NCI-H1092 (cell line): ENCODE data around the gene UTF1.
"Not testable (repeated sequence)": the region's sequence is repeated elsewhere in the genome, so short reads cannot be mapped to it uniquely, and the experiment has no call there.

Experiments used
- DNase-seq: peaks from one replicate; lab custom pipeline; 2025; lab: John Stamatoyannopoulos, UW

Gene UTF1

GRCh38 chr10:133209641-133210040 lies 20.4 kb upstream of the UTF1 start:
- DNase-seq: no peak

DNA sequence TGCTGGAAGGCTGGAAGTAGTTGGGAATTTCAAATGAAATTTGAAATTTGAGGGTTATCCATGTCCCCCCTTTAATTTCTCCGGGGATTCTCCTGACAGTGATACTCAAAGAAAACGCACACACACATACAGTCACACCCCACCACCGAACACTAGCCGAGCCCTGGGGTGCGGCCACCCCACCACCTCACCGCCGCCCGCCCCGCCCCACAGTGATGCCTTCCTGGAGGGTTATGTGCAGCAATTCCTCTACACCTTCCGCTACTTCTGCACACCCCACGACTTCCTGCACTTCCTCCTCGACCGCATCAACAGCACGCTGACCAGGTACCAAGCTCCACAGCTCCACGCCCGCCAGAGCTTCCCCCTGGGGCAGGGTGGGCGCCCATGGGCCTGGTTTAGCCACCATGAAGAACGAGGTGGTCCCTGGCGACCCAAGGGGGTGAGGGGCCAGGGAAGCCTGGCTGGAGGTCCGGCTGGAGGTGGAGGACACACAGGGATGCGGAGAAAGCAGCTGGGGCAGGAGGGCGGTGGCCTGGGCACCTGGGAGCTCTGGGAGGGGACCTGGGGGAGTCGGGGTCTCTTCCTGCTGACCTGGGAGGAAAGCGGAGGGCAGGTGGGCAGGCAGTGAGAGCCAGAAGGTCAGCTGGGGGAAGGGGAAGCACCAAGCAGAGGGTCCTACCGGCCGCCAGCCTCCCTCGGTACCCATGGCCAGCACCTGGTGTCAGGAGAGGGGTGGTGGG lies 19.4 kb upstream of the UTF1 start:
- DNase-seq: no peak

DNA sequence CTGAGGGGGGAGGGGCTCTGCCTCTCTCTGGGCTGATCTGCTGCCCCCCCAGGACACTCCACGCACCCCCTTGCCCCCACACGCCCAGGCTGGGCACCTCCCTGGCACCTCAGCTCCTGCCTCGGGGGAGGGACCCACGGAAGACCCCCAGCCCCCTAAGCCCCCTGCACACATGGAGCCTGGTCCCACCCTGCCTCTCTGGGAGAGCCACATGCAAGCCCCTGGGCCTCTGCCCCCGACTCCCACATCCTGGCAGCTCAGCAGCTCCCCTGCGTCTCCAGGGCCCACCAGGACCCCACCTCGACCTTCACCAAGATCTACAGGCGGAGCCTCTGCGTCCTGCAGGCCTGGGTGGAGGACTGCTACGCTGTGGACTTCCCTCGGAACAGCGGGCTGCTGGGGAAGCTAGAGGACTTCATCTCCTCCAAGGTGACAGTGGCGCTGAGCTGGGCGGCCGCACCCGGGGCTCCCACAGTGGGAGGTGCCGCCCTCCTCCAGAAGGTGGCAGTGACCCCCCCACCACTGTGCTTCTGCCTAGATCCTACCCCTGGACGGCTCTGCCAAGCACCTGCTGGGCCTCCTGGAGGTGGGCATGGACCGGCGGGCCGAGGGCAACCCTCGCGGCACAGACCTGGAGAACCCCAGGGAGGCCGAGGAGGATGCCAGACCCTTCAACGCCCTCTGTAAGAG lies 18.7 kb upstream of the UTF1 start:
- DNase-seq: no peak

DNA sequence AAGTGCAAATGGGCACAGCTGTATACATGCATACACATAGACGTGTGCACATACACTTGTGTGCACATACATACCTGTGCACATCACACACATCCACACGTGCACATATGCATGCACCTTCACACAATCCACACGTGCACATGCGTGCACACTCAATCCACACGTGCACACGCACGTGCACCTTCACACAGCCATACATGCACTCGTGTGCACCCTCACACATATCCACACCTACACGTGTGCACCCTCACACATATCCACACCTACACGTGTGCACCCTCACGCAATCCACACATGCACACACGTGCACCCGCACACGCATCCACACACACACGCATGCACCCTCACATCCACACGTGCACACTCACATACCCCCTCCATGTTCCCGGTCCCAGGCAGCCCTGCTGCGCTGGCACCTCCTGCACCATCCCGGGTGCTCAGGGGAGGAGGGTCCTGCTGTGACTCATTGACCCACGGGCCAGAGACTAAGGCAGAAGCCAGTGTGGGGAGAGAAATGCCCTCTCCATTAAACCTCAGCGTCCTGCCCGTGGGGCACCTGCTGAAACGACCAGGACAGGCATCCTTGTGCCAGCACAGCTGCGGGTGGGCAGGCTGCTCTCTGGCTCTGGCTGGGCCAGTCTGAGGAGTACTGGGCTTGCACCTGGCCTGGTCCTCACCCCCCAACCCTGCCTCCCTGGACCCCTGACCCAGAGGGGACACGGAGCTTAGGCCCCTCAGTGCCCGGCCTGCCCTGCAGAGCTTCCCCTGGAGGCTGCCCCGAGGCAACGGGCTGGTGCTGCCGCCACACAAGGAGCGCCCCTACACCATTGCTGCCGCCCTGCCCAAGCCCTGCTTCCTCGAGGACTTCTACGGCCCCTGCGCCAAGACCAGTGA lies 17.8 kb upstream of the UTF1 start:
- DNase-seq: no peak

DNA sequence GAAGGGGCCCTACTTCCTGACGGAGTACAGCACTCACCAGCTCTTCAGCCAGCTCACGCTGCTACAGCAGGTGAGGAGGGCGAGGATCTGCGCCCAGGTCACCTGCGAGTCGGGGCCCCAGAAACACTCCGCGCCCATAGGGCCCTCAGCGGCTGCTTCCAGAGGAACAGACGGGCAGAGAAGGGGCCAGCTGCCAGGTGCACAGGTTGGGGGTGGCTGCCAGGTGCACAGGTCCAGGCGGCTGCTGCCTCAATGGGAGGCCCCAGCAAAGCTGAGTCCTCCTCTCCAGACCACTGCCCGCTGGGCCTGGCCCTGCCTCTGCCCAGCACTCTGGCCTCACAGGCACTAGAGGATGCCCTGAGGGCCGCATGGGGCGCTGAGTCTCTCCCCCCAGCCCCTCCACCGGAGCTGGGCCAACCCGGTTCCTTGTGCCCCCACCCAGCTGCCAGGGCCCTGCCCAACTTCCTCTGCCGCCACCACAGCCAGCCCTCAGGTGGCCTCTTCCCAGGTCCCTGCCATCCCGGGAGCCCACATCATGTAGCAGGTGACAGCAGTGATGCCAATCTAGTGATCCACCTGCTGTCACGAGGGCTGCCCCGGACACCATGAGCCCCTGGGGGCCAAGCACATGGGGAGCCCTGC lies 17.0 kb upstream of the UTF1 start:
- no peak for DNase-seq

DNA sequence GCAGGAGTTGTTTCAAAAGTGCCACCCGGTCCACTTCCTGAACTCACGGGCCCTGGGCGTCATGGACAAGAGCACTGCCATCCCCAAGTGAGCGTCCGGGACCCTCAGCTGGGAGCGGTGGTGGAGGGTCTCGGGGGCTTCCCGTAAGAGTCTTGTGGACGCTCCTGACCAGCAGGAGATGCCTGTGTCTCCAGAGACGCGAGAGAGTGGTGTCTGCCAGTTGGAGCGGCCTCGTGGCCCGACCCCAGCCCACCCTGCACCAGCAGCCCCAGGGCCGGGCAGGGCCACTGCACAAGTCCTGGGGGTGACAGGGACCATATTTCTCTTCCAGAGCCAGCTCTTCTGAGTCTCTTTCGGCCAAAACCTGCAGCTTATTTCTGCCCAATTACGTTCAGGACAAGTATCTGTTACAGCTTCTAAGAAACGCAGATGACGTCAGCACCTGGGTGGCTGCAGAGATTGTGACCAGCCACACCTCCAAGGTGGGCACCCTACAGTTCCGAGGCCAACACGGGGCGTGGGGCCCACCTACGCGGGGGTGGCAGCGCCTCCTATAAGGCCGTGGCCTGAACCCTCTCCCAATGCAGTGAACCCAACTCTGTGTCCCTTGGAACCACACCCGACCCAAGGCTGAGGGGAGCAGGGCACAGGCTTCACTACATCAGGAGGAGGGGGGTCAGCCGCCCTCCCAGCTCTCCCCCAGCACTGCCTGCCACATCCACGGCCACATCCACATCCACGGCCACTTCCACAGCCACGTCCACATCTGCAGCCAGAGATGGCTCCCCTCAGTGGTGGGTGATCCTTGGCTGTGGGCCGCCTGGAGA lies 16.2 kb upstream of the UTF1 start:
- DNase-seq: no peak

DNA sequence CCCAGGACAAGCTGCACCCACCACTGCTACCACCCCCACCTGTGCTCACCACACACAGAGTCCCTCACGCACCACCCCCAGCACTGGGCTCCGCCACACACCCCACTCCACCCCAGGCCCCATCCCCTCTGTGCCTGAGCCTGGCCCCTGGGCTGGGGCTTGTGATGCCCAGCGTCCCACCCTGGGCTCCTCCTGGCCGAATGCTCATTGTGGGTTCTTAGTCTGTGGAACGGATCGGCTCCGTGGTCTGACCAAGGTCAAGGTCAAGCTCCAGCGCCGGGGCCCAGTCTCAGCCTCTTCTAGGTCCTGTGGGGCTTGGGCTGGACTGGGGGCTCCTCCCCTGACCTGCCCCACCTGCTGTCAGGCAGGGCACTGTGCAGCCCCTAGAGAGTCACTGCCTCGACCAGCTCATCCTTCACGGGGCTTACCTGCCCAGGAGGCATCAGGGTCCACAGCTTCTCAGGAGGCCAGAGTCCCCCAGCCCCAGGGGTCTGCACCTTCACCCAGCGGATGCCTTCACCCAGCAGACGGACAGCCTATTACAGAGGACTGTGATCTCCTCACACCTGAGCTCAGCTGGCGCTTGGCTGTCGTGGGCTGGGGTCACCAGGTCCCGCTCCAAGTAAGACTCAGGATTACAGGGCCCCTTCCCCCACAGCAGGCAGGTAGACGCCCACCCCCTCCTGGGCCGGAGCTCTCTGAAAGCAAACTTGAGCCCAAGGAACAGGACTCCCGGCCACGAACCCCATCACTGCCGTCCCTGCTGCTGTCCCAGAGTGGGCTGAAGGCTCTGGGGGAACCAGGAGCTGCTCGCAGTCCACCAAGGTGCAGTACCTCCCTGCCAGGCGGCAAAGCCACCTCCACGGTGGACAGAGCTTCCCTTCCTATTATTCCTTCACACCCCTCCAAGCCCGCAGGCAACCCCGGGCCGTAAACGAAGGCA lies 15.3 kb upstream of the UTF1 start:
- no peak for DNase-seq

DNA sequence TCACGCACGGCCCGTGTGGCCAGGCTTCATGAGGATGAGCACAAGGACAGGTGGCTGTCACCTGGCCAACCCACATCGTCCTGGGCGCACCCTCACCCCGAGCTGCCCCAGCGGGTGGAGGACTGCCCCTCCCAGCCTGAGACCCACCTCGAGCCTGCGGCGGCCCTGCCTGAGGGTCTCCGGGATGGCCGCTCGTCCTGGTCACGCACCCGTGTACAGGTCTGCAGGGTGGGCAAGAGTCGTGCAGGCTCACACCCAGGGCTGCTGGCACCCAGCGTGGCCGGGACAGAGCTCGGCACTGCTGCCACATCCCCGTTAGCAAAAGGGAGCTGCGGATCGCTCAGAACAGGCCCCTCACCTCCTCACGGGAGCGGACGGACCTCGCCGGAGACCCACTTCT lies 14.4 kb upstream of the UTF1 start:
- no peak for DNase-seq

- no peak for DNase-seq
Measured at GRCh38 chr10:133216776-133217175, 13.2 kb upstream of the UTF1 start.

DNA sequence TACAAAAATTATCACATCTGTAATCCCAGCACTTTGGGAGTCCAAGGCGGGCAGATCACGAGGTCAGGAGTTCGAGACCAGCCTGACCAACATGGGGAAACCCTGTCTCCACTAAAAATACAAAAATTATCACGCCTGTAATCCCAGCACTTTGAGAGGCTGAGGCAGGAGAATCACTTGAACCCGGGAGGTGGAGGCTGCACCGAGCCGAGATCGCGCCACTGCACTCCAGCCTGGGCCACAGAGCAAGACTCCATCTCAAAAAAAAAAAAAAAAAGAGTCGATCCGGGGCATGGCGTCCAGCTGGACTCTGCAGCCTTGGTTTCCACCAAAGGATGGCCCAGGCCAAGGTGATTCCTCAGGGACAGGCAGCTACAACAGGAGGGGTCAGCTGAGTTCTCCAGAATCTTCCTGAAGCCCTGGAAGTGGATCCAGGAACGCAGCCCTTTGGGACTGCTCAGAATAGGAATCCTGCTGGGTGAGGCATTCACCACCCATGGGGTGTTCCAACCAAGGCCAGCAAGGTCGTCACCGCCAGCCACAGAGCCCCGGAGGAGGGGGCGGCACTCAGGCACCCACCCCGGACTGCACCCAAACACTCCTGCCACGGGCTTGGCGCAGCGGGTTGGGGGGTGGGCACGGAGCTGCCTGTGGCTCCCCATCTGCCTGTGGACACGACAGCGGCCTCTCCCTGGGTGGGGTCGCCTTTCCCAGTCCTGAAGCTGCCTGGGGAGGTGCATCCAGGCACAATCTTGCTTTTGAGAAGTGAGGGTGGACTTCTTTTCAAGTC lies 12.0 kb upstream of the UTF1 start:
- no peak for DNase-seq

- no peak for DNase-seq
Measured at GRCh38 chr10:133218891-133219290, 11.1 kb upstream of the UTF1 start.

DNA sequence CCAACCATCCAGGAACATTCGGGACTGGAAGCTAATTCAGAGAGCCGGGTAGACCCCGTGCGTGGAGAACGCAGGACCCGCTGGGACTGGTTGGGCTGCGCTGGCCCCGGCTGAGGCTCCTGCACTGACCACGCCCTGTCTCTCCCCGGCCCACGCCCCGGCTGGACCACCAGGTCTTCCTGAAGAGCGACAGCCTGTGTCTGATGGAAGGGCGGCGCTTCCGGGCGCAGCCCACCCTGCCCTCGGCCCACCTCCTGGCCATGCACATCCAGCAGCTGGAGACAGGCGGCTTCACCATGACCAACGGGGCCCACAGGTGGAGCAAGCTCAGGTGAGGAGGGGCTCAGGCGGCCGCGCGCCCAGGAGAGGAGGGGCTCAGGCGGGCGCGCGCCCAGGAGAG lies 10.2 kb upstream of the UTF1 start:
- no peak for DNase-seq

DNA sequence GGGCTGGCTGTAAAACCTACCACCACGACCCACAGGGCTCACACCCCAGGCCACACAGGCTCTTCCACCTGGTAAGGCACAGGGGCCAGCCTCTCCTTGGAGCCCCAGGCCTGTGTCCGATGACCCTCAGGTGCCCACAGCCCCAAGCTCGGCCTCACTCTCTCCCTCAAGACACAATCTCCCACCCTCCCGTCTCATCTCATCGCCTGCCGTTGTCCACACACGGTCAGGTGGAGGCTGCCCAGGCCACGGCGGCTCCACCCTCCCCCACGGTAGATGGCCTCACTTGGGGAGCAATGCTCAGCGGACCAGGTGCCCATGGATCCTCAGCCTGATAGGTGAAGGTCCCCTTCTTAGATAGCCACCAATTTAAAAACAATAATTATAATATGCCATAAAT lies 8.7 kb upstream of the UTF1 start:
- no peak for DNase-seq

DNA sequence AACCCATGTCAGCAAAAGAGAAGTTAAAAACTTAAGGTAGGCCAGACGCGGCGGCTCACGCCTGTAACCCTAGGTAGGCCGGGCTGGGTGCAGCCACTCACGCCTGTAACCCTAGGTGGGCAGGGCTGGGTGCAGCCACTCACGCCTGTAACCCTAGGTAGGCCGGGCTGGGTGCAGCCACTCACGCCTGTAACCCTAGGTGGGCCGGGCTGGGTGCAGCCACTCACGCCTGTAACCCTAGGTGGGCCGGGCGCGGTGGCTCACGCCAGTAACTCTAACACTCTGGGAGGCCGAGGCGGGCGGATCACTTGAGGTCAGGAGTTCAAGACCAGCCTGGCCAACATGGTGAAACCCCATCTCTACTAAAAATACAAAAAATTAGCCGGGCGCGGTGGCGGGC lies 8.3 kb upstream of the UTF1 start:
- DNase-seq: not testable (repeated sequence)

DNA sequence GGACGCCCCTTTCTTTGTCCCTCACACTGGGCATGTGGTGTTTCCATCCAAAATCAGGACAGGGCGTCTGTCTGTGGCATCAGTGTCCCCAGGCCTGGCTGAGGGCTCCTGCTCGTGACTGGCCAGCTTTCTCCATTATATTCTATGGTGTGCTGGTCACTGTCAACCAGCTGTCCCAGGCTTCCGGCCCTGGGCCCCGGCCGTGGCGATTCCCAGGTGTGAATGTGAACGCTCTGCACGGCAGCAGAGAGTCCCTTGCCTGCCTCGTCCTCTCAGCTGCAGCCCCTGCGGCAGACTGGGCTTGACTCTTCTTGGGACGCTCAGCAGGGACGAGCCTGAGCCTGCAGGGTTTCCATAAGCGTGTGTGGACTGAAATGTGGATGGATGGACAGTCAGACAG lies 5.9 kb upstream of the UTF1 start:
- DNase-seq: no peak

DNA sequence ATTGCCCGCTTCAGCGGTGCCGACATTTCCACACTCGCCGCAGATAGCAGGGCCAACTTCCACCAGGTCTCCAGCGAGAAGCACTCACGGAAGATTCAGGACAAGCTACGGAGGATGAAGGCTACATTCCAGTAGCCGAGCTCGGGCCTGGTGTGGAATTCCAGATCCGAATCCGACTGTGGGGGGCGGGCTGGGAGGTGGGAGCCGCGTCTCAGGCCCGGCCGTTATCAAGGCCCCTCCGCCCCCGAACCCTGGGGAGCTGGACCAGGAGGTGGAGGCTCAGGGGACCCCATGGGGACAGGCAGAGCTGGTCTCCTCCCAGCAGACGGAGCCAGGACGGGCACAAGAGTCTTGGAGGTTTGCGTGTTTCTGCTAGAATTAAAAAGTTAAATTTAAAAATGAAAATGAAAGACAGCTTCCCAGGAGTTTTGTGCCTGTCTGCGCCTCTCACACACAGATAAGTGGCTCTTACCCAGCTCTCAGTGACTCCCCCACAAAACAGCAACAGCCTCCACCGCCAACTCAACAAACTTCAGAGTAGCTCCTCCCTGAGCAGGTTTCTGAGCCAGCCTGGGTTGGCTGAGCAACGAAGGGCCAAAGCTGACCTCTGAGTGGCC lies 5.2 kb upstream of the UTF1 start:
- no peak for DNase-seq

DNA sequence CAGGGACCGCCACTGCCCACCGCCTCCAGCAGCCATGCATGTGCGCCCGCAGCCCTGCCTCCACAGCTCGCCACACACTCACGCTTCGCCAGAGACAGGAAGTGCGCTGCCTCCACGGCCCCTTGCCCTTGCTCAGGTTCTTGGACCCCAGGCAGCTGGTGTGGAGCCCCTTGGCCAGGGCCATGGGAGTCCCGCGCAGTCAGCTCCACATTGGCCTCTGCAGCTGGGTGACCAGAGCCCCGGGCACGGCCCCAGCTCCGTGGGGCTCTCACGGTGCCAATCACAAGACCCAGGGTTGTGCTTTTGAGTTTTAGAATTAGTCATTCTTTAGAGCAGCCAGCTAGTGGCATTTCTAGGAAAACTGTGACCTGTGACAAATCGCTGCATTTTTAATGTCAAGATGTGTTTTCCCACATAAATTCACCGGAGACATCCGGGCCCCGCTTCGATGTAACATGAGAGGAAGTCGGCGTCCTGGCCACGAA lies 4.3 kb upstream of the UTF1 start:
- no peak for DNase-seq

DNA sequence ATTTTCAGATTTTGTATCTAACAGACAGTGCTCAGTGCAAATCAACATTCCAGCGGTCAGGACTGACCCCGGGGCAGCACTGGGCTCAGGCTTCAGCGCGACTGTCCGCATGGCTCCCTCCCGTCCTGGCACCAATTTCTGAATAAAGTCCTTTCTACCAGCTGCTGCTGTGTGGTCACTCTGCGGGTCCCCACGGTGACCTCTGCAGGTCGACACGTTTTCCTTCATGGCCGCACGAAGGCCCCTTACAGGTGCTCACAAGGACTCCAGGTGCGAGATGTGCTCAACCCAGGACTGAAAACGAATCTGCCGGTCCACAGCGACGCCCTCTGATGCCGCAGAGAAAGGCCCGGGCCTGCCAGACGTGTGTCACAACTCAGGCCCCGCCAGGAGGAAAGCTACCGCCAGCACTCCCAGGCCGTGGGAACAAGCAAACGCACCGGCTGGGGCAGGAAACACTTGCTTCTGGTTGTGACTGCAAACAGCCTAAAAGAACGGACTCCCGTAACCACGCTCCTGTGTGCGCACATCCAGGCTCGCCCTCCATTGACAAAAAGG lies 3.7 kb upstream of the UTF1 start:
- no peak for DNase-seq

DNA sequence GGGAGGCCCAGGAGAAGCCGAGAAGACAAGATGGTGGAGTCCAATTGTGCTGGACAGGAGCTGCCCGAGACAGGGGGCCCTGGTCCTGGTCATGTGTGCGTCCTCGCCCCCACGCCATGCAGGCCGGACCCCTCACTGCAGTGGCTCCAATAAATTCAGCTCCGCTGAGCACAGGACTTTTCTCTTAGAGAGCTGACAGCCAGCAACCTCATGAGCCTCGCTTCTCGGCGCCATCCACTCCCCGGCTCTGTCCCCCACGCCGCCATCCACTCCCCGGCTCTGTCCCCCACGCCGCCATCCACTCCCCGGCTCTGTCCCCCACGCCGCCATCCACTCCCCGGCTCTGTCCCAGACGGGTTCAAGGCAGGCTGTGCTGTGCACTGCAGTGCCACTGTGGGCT lies 2.8 kb upstream of the UTF1 start:
- no peak for DNase-seq
